WI38 (cell line): ENCODE data around the gene LAMA3.

Experiments
- H3K4me3 ChIP-seq: 2 replicates; pipeline ENCODE4 v1.5.1; 2011; ENCODE audit warnings: low read depth, mild to moderate bottlenecking, control low read depth, low read length
- TF ChIP-seq, protein P1 (sequence below): IDR thresholded peaks from 2 replicates; pipeline ENCODE4 v1.5.1; 2012; ENCODE audit warnings: low read depth, mild to moderate bottlenecking, control low read depth, low read length

The LAMA3 gene

DNA sequence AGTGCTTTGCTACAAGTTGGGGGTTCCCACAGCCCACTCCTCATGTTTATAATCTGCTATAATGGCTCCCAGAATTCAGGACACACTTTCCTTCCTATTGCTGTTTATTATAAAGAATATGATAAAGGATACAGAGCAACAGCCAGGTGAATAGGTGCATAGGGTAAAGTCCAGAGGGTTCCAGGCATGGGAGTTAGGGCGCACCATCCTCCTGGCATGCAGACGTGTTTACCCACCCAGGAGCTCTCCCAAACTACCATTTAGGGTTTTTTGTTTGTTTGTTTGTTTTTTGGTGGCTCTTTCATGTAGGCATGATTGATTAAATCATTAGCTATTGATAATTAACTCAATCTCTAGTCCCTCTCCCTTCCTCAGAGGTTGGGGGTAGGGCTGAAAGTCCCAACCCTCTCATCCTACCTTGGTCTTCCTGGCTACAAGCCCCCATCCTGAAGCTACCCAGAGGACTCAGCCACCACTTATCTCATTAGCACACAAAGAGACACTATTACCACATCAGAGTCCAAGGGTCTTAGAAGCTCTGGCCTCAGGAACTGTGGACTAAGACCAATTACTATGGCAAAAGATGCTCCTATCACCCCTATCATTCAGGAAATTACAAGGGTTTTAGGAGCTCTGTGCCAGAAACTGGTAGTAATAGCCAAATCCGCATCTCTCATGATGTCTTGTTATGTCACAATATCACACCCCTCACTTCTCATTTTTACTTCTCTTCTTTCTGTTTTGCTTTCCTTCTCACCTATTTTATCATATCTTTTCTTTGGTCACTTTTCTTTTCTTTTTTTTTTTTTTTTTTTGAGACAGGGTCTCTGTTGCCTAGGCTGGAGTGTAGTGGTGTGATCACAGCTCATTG is 170.4 kb downstream of the LAMA3 start:
- no peak overlapping the region for H3K4me3 ChIP-seq
- TF ChIP-seq, protein P1, sequence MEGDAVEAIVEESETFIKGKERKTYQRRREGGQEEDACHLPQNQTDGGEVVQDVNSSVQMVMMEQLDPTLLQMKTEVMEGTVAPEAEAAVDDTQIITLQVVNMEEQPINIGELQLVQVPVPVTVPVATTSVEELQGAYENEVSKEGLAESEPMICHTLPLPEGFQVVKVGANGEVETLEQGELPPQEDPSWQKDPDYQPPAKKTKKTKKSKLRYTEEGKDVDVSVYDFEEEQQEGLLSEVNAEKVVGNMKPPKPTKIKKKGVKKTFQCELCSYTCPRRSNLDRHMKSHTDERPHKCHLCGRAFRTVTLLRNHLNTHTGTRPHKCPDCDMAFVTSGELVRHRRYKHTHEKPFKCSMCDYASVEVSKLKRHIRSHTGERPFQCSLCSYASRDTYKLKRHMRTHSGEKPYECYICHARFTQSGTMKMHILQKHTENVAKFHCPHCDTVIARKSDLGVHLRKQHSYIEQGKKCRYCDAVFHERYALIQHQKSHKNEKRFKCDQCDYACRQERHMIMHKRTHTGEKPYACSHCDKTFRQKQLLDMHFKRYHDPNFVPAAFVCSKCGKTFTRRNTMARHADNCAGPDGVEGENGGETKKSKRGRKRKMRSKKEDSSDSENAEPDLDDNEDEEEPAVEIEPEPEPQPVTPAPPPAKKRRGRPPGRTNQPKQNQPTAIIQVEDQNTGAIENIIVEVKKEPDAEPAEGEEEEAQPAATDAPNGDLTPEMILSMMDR = no peak

DNA sequence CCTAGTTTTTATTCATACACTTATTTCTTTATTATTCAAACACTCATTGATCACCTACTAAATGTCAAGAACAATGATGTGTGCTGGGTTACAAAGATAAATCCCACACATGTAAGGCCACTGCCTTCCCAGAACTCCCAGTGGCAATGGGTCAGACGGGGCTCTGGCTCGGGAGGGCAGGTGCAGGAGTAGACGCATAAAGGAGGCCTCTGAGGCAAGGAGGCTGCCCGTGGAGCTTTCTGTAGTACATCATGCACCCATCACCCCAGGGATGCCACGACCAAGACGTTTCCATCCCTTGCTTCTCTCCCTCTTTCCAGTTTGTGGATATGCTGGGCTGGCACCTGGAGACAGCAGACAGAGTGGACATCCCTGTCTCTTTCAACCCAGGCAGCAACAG is 172.1 kb downstream of the LAMA3 start:
- H3K4me3 ChIP-seq = no peak overlapping the region
- TF ChIP-seq, protein P1 = no peak

DNA sequence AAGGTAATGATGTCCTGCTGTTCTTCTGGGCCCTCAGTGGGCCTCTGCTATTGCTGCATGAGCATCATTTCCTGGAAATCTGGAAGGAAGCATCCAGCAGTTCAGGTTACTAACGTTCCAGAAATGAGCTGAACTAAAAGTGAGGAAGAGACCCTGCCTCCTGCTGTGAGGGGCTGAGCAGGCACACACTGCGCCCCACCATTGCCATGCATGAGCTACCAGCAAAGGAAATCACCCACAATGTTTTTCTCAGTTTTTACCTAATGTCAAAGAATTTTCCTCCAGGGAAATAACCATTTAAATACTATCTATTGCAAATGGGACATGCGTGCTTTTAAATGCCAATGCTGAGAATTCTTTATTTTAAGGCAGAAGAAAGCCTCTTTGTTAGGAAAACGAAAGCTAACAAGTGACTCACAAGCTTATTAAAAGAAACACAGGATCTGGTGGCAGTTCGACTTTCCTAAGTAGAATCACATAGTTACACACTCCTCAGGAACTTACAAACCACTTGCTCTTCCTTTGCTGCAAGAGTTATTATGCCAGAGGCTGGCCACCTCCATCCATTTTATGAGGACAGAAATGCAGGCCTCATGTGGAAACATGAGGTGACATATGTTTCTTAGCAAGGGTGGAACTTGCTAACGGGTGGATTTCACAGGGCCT is 172.7 kb downstream of the LAMA3 start:
- TF ChIP-seq, protein P1 = no peak
- H3K4me3 ChIP-seq = no peak overlapping the region

DNA sequence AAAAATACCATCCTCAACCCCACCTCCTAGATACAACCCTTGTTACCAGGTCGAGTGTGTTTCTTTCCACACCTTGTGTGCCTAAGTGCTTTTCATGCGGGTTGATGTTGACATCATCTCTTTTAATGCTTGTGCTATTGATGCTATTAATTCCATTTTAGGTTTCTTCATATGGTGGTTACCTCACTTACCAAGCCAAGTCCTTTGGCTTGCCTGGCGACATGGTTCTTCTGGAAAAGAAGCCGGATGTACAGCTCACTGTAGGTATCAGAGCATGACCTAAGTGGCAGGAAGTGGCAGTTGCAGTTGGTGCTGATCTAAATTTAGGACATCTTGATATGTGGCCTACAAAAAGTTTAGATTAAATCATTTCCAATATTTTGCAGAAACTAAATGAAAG is 175.4 kb downstream of the LAMA3 start:
- no peak overlapping the region for H3K4me3 ChIP-seq
- TF ChIP-seq, protein P1 = no peak

DNA sequence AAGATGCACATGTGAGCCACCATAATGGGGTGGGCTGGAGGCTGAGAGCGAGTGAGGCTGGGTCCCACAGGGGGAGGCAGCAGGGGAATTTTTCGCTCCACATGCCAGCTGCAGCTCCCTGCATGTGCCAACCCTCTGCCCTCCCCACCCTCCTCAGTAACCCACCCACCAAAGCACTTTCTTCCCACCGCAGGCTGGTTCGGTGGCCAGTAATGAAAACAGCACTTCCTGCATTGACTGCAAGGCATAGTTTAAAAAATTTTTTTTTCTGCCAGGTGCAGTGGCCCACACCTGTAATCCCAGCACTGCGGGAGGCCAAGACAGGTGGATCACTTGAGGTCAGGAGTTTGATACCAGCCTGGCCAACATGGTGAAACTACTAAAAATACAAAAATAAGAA is 177.8 kb downstream of the LAMA3 start:
- no peak overlapping the region for H3K4me3 ChIP-seq
- TF ChIP-seq, protein P1 = no peak

DNA sequence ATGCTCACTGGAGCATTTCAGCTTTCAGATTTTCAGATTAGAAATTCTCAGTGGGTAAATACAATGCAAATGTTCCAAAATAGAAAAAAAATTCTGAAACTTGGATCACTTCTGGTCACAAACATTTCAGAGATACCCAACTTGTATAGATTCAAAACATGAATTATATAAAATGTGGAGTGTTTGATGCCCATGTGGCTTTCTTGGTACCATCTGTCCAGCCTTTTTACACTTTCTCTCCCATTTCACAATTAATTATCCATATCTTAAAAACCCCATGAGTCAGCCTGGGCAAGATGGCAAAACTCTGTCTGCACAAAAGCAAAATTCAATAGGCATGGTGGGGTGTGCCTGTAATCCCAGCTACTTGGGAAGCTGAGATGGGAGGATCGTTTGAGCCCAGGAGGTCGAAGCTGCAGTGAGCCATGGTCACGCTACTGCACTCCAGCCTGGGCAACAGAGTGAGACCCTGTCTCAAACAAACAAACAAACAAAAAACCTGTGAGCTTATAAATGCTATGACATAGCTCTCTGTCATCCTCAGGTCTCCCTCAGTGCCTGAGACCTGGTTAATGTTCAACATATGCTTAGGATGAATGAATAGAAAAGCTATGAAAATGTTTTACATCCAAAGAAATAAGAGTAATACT is 179.0 kb downstream of the LAMA3 start:
- TF ChIP-seq, protein P1 = no peak
- H3K4me3 ChIP-seq = no peak overlapping the region
